Measurements from ENCODE around the gene BTBD16.

DNA sequence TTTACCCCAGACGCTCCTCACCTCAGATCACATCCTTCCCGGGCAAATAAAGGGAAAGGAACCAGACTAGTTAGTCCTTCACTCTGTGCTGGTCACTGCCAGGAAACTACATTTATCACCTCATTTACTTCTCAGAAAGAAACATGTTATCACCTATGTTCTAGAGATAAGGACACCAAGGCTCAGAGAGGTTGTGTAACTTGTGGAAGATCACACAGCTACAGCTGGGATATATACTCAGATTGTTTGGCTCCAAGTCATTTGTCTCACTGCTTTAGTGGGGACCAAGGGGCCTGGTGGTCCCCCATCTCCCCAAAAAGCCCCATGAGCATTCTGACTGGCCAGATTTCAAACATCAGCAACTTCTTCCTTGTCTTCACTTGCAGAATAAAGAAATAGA is 17.5 kb upstream of the BTBD16 start:
- TF ChIP-seq POLR2A (IDR thresholded peaks at IDR 0.05) = no peak
- TF ChIP-seq, protein P1, sequence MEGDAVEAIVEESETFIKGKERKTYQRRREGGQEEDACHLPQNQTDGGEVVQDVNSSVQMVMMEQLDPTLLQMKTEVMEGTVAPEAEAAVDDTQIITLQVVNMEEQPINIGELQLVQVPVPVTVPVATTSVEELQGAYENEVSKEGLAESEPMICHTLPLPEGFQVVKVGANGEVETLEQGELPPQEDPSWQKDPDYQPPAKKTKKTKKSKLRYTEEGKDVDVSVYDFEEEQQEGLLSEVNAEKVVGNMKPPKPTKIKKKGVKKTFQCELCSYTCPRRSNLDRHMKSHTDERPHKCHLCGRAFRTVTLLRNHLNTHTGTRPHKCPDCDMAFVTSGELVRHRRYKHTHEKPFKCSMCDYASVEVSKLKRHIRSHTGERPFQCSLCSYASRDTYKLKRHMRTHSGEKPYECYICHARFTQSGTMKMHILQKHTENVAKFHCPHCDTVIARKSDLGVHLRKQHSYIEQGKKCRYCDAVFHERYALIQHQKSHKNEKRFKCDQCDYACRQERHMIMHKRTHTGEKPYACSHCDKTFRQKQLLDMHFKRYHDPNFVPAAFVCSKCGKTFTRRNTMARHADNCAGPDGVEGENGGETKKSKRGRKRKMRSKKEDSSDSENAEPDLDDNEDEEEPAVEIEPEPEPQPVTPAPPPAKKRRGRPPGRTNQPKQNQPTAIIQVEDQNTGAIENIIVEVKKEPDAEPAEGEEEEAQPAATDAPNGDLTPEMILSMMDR (IDR thresholded peaks at IDR 0.05) = no peak

Measured in body of pancreas (tissue), 4 donors.